WTC11 (cell line): ENCODE measurements around the gene SLC44A3. TPM values are rescaled to one million over a fixed set of nuclear protein-coding genes. Genes with fewer than 3 reads are reported as not detected.

Experiments used
- CREB1 ChIP-seq: sonication (generic); formaldehyde crosslinking; IDR thresholded peaks from 2 replicates; pipeline ENCODE4 v1.8.0; 2023; ENCODE audit warnings: mild to moderate bottlenecking, missing genetic modification reagents
- total RNA-seq: library from RNA; stranded (reverse); gene quantifications from 3 replicates; pipeline ENCODE4 v1.2.3, GENCODE V29; 2021

SLC44A3 gene
- total RNA-seq, 1 experiment from 2014 or later: 4.7 TPM

DNA sequence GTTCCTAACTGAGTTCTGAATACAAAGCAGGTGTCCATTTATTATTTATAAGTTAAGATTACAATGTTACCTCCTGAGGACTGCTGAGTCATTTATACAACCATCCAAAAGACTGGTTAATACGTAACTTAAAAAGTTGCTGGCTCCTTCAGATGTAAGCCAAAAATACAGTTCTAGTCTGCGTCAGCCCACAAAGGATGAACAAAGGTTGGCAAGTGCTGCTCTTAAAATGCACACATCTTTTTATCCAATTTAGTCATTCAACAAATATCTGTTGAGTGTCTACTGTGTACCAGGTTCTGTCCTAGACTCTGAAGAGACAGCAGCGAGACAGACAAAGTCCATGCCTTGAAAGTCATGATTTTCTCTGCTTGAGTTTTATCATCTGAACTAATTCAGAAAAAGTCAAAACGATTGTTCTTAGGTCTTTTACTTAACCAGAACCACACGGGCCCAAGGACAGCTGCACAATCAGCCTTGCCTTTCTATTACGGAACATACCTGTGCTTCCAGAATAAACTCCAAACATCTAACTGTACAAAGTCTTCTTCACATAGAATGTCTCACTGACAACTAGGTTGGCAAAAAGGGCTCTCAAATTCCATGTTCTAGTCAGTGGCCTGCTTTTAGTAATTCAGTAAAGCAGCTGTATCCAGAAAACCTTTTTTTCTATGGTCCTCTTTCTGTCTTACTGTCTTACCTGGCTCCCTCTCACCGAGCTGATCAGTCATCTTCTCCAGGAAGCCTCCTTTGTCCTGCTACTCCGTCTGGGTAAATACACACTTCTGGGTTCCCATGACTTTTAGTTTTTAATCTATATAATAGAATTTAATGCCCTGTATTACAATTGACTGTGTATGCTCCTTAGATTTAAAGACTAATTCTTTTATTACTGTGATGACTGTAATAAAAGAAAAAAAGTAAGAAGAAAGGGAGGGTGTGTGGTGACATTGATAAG lies 122.3 kb downstream of the SLC44A3 start (continued):
- TF ChIP-seq CREB1: no peak

Other genes starting within 250 kb of the SLC44A3 start
- 183 to 187 TPM (median 185 TPM) in 3 replicates for gene CNN3, start 106.8 kb downstream of the SLC44A3 start, total RNA-seq